ENCODE measurements around the gene NDUFB10.

The NDUFB10 gene

DNA sequence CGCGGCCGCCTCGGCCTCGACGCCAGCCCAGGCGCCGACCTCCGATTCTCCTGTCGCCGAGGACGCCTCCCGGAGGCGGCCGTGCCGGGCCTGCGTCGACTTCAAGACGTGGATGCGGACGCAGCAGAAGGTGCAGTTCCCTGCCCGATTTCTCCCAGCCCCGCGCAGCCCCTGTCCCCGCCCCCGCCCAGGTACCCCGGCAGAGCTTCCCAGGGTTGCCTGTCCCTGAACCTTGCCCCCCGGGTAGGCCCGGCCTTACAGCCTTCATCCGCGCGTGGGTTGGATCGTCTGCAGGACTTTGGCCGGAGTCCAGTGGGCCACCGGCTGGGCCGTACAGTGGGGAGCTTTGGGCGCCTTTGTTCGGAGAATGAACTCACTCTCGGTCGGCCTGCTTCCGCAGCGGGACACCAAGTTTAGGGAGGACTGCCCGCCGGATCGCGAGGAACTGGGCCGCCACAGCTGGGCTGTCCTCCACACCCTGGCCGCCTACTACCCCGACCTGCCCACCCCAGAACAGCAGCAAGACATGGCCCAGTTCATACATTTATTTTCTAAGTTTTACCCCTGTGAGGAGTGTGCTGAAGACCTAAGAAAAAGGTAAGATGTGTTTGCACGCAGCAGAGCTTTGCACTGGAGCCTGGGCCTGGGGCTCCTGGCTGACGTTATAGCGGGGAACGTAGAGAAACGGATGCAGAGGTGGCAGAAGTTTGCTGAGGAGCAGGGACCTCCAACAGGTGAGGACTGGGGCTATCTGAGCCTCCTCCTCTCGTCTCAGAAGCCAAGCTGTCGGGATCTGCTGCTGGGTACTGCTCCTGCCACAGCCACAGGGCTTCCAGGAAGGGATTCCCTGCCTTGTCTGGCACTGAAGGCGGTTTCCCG is 25.2 kb downstream of the NDUFB10 start:
- no peak for DNase-seq (ENCODE audit: low read depth in 2 of 2)

GRCh38 chr16:1985466-1986150 is 26.3 kb downstream of the NDUFB10 start:
- no peak for DNase-seq (ENCODE audit: low read depth in 2 of 2)

DNA sequence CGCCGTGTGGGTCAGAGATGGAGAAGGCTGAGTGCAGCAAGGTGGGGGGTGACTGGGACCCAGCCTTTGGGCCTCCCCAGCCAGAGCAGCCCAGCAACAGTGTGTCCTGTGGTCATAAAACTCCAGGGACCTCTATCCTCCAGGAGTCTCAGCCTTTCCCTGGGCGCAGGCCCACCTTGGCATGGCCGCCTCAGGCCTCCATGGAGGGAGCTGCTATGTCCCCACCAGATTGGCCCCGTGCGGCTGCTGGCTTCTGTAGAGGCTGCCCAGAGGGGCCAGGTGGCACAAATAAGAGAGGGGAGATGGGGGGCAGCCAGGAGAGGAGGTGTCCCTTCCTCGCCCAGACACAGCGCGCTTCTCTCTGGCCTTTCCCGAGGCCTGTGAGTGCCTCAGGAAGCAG is 27.9 kb downstream of the NDUFB10 start:
- DNase-seq (ENCODE audit: low read depth in 2 of 2): no peak

- DNase-seq (ENCODE audit: low read depth in 2 of 2): no peak
These were observed 30.1 kb downstream of the NDUFB10 start, which contains the start of gene SYNGR3 for GRCh38 chr16:1989209-1990100. TSS of gene SYNGR3 (plus strand) at chr16:1989970. CDS start at chr16:1990103, 133 bp downstream.

DNA sequence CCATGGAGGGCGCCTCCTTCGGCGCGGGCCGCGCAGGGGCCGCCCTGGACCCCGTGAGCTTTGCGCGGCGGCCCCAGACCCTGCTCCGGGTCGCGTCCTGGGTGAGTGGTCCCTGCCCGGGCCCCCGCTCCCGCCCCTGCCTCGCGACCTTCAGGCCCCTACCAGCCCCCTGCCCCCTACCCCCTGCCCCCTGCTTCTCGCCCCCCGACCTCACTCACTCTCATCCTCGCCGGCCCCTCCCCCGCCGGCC is 30.7 kb downstream of the NDUFB10 start:
- DNase-seq (ENCODE audit: low read depth in 2 of 2): no peak

DNA sequence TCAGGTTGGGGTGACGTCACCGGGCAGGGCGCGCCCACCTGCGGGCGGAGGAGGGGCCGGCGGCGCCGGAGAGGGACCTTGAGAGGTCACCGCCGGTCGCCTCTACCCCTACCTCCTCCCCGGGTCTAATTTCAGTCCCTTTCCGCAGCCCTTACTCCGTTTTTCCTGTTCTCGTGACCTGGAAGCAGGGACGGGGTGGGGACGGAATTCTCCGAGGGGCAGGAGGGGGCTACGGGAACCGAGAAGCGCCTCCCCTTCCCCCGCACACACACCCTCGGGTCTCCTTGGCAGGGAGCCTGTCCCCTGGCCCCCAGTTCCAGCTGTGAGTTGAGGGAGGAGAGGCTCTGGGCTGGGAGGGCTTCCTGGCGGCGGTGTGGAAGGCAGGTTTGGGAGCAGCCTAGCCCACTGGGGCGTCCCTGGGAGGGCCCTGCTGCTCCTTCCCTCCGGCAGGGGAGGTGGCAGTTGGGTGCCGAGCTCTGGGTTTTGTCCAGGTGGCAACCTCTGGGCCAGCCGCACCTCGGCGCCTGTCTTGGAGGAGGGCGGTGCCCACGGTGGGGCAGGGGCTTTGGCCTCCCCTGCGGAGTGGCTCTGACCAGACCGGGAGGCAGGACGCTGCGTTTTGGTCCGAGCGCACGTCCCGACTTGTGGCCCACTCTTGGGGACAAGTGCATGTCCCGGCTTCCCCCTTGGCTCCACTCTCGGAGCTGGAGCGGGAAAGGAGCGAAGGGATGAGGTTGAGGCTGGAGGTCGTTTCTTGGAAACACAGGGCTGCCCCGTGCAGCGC is 31.2 kb downstream of the NDUFB10 start:
- DNase-seq (ENCODE audit: low read depth in 2 of 2): no peak

DNA sequence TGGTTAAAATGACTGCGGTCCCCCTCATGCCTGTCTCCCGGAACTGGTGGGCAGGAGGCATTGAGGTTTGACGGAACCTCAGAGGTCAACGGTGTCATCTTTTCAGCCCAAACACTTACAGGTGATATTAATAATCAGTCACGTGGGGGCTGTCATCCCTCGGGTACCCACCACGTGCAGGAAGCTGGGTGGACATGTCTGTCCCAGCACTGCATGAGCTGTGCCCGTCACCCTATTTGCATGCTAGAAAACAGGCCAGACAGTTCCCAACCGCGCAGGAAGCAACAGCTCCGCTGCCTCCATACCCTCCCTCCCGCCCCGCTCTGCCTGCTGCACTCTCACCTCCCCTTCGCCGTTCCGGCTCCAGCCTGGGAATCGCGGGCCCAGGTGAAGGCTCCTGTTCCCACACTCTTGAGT is 31.8 kb downstream of the NDUFB10 start:
- DNase-seq (ENCODE audit: low read depth in 2 of 2): no peak

DNA sequence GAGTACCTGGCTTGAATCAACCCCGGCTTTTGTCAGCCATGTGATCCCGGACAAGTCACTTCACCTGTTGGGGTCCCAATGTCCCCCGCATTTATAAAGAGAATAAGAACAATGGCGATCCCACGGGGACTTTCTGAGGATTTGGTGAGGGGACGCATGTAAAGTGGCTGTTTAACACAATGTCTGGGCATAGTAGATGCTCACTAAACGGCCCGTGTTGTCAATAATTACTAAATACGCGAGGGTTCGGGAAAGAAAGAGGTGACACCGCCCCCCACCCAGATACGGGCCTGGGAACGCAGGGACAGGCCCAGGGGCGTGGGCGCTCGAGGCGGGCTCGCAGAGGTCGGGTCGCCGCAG is 32.2 kb downstream of the NDUFB10 start:
- DNase-seq (ENCODE audit: low read depth in 2 of 2): no peak

DNA sequence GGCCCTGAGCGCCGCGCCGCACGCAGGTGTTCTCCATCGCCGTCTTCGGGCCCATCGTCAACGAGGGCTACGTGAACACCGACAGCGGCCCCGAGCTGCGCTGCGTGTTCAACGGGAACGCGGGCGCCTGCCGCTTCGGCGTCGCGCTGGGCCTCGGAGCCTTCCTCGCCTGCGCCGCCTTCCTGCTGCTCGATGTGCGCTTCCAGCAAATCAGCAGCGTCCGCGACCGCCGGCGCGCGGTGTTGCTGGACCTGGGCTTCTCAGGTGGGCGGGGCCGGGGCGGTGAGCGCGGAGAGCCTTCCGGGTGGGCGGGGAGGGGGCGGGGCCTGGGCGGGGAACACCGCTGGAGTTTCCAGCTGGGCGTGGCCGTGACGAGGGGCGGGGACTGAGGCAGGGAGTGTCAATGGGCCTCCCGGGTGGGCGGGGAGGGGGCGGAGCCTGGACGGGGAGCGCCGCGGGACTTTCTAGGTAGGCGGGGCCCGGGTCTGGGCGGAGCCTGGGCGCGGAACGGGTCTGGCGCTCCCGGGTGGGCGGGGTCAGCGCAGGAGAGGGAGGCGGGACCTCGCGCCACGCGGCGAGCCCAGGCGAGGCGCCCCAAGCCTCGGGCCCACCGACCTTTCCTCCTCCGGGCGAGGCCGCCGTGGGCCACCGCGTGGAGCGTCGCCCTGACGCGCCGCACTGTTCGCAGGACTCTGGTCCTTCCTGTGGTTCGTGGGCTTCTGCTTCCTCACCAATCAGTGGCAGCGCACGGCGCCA is 32.8 kb downstream of the NDUFB10 start:
- peak; percentile 94 to 98 for DNase-seq (ENCODE audit: low read depth in 2 of 2)

DNA sequence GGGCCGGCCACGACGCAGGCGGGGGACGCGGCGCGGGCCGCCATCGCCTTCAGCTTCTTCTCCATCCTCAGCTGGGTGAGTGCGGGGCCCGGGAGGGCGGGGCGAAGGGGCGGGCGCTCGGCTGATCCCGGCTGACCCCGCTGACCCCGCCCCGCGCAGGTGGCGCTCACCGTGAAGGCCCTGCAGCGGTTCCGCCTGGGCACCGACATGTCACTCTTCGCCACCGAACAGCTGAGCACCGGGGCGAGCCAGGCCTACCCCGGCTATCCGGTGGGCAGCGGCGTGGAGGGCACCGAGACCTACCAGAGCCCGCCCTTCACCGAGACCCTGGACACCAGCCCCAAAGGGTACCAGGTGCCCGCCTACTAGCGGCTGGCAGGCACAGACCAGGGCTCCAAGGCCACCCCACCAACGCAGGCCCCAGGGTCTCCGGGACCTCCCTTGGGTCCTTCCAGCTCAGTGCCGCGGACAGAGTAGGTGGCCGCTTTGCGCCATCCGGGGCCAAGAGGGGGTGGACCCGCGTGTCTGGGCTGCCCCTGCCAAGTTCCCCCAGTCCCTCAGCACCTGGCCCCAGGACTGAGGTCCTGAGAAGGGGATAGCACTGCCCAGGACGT is 33.5 kb downstream of the NDUFB10 start:
- no peak for DNase-seq (ENCODE audit: low read depth in 2 of 2)

DNA sequence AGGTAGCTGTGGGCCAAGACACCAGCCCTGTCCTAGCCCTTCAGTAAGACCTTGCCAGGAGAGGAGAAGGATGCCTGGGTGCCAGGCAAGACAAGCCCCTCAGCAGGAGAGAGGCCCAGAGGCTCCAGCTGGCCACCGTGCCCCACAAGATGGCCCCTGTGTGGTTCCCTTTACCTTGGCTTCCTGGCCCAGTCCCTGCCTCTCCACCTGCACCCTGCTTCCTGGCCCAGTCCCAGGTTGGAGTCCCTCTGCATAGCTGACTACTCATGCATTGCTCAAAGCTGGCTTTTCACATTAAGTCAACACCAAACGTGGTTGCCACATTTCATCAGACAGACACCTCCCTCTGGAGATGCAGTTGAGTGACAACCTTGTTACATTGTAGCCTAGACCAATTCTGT is 34.4 kb downstream of the NDUFB10 start:
- DNase-seq (ENCODE audit: low read depth in 2 of 2): no peak

GRCh38 chr16:1997494-1998359 is 38.4 kb downstream of the NDUFB10 start:
- no peak for DNase-seq (ENCODE audit: low read depth in 2 of 2)

DNA sequence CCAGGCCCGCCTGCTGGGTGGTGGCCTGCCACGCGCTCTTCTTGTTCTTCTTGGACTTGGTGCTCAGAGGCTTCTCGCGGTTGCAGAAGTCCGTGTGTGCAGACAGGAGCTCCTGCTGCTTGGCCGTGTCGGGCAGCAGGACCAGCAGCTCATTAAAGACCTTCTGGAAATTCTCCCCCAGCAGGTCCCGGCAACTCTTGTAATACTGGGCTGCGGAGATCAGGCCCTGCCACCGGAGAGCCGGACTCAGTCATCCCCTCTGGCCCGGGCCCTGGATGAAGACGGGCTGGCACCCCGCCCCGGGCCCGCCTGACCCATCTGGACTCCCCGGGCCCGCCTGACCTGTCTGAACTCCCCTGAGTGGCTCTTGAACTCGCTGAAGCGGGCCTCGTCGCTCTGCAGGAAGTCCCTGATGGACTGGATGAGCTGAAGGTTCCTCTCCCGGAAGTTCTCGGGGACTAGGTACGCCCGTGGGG is 39.1 kb downstream of the NDUFB10 start:
- no peak for DNase-seq (ENCODE audit: low read depth in 2 of 2)

DNA sequence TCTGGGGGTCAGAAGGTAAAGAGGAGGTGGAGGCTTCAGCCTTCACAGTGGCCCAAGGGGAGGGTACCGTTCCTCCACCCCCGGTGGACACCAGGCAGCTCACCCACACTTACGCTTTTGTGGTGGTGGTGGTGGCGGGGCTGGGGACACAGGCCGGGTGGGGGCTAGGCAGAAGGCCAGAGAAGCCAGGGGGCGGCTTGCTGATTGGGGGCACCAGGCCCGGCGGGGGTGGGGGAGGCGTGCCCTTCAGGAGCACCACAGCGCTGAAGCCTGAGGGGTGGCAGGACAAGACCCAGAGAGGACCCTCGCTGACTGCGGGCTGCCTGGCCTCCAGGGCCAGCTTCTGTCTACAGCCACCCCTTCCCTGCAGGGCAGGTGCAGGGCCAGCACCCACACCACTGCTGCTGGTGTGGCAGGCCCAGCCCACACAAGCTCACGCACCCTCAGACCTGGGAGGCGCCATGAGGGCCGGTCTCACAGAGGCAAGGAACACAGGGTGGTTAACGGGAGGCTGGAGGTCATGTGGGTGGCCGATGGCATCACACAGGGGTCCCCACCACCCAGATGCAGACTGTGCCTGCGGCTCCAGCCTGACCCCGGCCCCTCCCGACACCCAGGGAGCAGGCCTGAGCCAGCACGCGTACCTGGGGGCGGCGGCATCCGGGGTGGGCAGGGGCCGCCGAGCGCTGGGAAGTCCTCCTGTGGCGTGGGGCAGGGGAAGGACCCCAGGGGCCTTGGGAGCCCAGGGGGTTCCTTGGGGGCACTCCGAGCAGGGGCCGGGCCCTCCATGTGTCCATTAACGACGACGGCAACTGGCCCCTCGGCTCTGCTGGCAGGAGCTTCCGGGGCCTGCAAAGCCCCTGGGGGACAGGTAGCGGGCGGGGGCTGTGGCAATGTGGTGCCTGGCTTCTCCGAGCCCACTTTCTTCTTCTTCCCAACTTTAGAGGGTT is 39.8 kb downstream of the NDUFB10 start:
- no peak for DNase-seq (ENCODE audit: low read depth in 2 of 2)

DNA sequence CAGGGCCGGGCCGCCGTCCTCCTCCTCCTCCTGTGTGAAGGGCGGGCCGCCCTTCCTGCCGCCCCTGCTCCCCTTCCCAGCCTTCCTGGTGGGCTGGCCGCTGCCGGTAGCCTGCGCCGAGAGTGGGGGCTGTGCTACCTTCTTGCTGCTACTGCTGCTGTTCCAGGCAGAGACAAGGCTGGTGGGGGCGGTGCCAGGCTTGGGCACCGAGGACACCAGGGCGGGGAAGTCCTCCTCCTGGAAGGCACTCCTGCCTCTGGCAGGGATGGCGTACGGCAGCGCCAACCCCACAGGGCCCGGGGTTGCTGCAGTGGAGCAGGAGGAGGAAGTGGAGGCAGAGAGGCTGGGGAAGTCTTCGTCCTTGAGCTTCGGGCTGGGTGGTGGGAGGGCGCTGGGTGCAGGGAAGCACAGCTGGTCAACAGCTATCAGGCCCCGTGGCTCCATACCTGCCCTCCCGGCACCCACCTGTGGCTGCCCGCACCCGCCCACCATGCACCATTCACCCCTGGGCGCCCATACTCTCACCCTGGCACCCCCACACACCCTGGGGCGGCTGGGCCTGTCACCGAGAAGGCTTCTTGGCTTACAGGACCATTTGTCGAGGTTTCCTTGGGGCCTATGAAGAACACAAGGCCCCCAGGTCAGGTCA is 40.7 kb downstream of the NDUFB10 start:
- DNase-seq (ENCODE audit: low read depth in 2 of 2): no peak

- no peak for DNase-seq (ENCODE audit: low read depth in 2 of 2)
These were observed 41.7 kb downstream of the NDUFB10 start for GRCh38 chr16:2001035-2001434.

- DNase-seq (ENCODE audit: low read depth in 2 of 2): no peak
These were observed 42.4 kb downstream of the NDUFB10 start for GRCh38 chr16:2001456-2002355.
